ENCODE results near the gene NAGPA. TPM values are rescaled to one million over a fixed set of nuclear protein-coding genes. Genes with fewer than 3 reads are reported as not detected.

The NAGPA gene
- total RNA-seq, 1 experiment from 2014 or later: 17.0 TPM

Other genes starting within 250 kb of the NAGPA start
- not detected in 2 replicates for gene SEPTIN12, start 245.6 kb downstream of the NAGPA start, total RNA-seq (2014; rRNA removed; shearing (Covaris generic))
- gene SMIM22, start 238.6 kb downstream of the NAGPA start, total RNA-seq (2014; rRNA removed; shearing (Covaris generic)): not detected in 2 replicates
- 14.7 and 17.1 TPM in 2 replicates for gene ROGDI, start 231.3 kb downstream of the NAGPA start, total RNA-seq (2014; rRNA removed; shearing (Covaris generic))
- gene GLYR1, start 186.6 kb downstream of the NAGPA start, total RNA-seq (2014; rRNA removed; shearing (Covaris generic)): 20.6 and 35.8 TPM in 2 replicates
- 12.7 and 14.5 TPM in 2 replicates for gene UBN1, start 186.5 kb downstream of the NAGPA start, total RNA-seq (2014; rRNA removed; shearing (Covaris generic))
- 0.10 and 0.18 TPM in 2 replicates for gene PPL, start 96.8 kb downstream of the NAGPA start, total RNA-seq (2014; rRNA removed; shearing (Covaris generic))
- not detected in 2 replicates for gene SEC14L5, start 75.6 kb downstream of the NAGPA start, total RNA-seq (2014; rRNA removed; shearing (Covaris generic))
- gene C16orf89, start 32.0 kb upstream of the NAGPA start, total RNA-seq (2014; rRNA removed; shearing (Covaris generic)): 1.0 and 3.6 TPM in 2 replicates
- gene ALG1, start 37.9 kb upstream of the NAGPA start, total RNA-seq (2014; rRNA removed; shearing (Covaris generic)): 12.0 and 14.9 TPM in 2 replicates
- gene EEF2KMT, start 63.9 kb upstream of the NAGPA start, total RNA-seq (2014; rRNA removed; shearing (Covaris generic)): 10.5 and 16.6 TPM in 2 replicates